SKM-1 treated with dmso at 0.1 percent for 144 hours (cell line): ENCODE results near the gene LYAR.

Source experiments
- DNase-seq: peaks from one replicate; lab custom pipeline; 2025; ENCODE audit not compliant: unreplicated experiment; lab: John Stamatoyannopoulos, UW

LYAR gene

DNA sequence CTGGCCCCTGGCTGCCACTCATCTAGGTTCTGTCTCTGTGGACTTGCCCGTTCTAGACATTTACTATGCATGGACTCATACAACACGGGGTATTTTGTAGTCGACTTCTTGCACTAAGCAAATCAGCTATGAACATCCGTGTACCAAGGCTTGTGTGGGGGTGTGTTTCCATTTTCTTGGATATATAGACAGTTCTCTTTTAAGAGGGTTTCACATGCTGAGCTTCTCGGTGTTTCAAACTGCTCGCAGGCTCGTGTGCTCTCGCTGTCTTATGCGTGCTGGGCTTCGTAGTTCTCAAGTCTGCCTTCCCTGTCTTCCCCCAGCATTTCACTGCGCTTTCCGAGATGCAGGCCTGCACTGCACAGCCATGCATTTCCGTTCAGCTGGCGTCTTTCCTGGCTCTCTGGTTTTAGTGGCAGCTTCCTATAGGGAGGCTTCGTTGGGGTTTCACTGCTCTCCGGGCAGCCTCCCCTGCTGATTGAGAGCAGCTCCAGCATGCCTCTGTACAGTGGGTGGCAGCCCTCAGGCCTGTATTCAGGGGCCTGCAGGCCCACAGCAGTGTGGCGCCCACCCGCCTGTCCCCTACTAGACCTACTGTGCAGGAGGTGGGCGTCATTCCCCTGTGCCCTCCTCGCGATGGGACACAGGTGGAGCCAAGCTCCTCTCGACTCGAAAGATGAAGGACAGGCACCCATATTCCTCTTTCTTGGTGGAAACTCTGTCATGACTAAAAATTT is 27.7 kb upstream of the LYAR start:
- DNase-seq, result no peak

DNA sequence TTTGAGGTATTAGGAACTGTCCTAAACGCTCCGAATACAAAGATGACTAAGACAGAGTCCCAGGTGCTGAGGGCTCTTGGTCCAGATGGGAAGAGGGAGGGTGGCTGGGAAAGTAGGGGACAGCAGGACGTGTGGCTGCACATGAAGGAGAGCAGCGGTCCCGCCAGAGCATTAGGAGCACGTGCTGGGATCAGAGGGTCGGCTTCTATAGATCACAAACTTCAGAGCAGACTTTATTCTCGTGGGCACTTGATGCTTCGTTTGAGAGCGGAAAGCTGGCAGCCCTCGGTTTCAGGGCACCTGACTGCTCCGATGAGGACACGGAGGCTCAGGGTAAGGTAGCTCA is 26.2 kb upstream of the LYAR start:
- no peak for DNase-seq

DNA sequence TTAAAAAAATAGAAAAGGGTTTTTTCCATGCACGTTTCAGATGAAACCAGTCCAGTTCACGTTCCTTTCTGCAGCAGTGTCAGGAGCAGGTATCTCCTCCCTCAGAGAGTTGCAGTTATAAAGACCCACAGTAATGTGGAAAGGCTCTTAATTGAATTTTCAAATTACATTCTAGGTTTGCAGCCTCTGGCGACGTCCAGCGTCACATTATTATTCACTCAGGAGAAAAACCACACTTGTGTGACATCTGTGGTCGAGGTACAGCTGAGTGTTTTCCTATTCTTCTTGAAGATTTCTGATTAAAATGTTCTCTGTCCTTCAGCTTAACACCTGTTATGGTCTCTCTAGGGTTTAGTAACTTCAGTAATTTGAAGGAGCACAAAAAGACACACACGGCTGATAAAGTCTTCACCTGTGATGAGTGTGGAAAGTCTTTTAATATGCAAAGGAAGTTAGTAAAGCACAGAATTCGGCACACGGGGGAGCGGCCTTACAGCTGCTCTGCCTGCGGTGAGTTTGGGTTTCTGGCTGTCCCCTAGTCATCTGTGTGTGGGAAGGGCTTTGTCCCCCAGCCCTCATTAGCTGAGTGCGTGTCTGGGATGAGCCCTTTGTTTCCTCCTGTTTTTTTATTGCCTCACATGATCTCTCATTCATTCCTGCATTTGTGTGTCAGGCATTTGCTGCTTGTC is 25.7 kb upstream of the LYAR start:
- DNase-seq, result no peak

DNA sequence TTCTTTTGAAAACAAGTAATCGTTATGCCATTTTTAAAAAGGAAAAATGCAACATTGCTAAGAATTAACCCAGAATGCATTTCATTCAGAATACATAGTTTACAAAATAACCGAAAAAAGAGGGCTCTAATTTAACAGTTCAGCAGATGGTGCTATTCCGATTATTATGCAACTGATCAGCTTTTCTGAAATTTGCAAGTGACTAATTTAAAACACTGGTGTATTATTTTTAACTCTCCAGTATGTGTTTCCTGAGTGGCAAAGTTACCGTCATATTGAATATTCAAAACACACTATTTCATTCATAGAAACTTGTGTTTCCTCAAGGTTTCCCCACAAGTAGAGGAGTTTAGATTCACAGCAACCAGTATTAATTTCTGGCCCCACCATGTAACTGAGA is 21.2 kb upstream of the LYAR start:
- no peak for DNase-seq

DNA sequence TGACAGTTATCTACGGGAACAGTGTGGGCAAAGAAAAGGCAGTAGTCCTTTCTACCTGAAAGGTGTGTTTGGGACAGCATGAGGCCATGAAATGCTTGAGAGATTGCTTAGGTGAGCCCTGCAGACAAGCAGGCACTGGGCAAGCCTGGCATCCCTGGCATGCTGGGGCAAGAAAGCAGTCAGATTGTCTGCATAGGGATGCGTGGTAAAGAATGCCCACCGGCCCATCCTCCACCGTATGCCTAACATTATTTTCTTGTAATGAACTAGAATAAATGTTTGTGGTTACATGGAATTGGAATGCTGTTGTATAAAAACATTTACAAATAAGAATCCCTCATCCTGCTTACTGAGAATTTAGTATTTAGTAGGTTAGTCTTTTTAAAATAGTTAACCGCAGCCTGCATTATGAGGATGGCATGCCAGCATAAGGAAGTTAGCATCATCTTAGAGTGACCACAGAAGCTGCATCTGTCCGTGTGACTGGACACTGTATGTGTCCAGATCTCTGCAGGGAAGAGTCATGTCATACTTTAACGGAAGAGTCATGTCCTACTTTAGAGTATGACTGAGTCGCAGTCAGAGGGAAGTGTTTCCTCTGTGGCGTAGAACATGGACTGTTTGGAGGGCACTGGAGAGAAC is 19.0 kb upstream of the LYAR start:
- DNase-seq, result no peak

DNA sequence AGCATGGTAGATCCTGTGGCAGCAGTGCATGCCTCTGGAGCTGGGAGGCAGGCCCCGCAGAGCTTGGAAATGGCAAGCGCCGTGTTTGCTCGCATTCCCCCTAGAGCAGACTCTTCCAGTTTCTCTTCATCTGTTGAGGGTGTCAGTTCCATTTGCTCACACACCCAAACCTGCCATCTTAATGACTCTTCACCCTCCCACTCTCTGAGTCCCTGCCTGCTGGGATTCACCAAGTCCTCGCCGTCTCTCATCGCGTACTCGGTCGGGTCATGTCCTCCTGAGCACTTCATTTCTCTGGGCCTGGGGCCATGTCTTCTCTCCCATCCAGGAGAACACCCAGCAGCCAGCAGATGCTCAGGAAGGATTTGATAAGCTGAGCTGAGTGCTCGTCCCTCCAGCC is 17.0 kb upstream of the LYAR start:
- no peak for DNase-seq

DNA sequence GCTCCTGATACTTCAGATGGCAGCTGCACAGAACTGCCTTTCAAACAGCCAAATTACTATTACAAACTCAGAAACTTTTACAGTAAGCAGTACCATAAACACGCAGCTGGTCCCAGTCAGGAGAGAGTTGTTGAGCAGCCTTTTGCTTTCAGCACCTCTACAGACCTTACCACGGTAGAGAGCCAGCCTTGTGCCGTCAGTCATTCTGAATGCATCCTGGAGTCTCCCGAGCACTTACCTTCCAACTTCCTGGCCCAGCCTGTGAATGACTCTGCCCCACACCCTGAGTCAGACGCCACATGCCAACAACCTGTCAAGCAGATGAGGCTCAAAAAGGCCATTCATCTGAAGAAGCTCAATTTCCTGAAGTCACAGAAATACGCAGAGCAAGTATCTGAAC is 12.5 kb upstream of the LYAR start:
- DNase-seq, result no peak

DNA sequence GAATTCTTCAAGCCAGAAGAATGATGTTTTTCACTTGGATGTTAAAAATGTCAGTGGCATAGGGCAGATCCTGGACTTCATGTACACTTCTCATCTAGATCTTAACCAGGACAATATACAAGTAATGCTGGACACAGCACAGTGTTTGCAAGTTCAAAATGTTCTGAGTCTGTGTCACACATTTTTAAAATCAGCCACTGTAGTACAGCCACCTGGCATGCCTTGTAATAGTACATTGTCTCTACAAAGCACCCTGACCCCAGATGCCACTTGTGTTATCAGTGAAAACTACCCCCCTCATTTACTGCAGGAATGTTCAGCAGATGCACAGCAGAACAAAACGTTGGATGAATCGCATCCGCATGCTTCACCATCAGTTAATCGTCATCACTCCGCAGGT is 12.0 kb upstream of the LYAR start:
- DNase-seq, result no peak

DNA sequence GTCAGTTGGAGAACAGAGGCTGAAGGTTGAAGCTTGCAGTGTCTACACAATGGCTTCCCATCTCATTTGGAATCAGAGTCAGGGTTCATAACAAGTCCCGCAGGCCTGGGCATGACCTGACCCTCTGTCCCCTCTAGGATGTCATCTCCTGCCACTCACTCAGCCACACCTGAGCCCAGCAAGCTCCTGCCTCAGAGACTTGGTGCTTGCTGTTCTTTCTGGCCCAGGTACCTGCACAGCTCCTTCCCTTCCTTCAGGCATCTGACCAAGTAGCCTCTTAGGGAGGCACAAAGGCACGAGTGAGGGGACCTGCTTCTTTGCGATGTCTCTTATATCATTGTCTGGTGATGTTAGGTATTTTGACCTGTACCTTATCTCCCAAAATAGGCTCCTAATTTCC is 9.1 kb upstream of the LYAR start:
- no peak for DNase-seq

DNA sequence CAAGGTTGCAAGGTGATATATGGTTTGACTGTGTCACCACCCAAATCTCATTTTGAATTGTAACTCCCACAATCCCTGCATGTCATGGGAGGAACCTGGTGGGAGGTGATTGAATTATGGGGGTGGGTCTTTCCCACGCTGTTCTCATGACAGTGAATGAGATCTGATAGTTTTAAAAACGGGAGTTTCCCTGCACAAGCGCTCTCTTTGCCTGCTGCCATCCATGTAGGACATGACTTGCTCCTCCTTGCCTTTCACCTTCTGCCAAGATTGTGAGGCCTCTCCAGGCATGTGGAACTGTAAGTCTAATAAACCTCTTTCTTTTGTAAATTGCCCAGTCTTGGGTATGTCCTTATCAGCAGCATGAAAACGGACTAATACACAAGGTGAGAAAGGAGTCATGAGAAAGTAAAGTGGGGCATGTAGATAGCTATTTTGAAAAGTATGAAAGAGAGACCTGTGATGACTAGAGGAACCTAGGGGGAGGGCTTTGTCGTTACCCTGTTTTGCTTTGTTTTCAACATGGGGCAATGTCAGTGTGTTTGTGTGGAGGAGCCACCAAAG is 6.4 kb upstream of the LYAR start:
- DNase-seq, result no peak

DNA sequence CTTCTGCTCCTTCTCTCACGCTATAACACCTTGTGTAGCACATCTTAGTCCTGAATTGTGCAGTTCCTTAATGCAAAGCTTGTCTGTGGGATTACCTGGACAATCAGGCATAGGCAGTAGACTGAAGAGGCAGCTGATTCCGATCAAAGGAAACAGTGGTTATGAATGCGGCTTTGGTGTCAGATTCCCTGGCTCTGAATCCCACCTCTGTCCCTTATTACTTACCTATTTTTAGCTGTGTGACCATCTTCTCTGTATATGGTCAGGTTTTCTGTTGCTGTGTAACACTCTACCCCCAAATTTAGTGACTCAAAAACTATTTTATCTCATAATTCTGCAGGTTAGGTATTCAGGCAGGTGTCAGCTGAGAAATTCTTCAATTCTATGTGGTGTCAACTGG is 3.3 kb upstream of the LYAR start:
- DNase-seq, result no peak

DNA sequence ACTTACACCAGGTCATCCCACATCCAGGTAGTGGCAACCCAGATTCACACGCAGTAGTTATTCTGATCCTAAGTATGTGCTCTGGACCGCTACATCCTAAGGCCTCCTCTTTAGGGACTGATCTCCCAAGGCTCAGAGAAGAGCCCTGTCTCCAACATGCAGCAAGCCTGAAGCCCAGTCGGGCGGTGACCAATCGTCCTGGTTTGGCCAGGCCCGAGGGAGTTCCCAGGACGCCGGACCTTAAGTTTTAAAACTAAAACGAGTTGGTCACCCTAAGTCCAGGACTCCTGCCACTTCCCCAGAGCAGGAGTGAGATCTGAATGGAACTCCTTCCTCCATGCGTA is 385 bp downstream of the LYAR start:
- no peak for DNase-seq

DNA sequence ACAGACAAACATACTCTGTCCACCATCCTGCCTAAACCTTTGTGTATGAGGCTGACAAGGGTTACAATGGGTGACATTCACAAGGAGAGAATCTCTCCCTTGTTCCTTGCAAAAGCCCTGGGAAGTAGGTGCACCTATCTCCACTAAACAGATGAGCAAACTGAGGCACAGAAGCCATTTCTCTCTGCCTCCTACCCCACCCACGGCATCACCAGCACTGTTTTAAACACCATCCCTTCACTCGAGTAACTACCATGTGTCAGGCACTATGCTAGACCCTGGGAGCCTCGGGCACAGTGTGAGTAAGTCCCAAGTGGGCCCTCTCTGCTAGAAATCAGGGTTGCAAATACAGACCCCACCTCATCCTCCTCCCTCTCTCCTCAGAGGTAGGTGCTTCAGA is 899 bp downstream of the LYAR start:
- DNase-seq, result no peak

DNA sequence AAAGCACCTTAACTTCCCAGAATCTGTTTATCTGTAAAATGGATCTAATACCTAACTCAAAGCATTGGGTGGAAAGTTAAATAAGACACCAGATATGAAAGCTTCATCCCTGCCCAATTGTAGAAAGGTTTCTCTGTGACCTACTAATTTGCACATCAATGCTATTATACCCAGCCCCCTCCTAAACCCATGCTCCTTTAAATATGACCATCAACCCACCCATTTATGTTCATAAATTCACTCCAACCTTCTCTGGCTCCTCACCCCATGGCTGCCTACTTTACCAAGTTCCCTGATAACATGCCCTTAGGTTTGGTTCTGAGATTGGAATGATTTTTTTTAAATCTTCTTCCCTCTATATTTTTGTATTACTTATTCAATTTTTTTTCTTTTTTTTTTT is 1.9 kb downstream of the LYAR start:
- DNase-seq, result no peak

DNA sequence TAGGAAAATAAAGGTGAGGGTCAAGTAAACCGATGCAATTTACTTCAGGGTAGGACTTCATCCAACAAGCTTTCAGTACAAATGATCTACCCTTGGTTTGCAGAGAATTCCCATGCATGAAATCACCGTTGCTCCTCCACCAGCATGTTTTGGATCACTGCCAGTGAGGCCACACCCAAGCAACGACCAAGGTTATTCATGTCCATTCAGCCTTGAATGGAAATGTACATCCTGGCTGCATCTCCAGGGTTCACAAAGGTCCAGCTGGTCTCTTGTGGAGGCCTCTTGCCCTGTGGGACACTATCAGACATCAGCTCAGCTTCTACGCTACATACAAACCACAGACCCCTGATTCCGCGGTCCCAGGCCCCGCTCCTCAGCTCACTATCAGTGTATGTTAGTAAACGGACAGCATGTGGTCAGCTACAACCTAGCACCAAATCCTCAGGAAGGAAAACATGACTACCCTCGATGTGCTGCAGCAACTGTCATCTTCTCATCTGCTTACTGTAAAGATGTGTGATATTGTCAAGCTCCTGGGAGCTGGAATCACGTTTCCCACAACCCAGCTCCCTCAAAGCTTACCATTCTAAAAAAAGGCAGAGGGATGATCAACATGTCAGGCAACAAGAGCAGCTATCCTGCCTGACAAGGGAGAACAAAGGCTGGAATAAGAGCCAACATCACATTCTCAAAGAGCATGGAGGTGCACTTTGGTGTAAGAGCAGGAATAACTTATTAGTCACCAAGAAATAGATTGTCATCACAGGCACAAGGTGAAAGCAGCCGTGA is 4.9 kb downstream of the LYAR start:
- no peak for DNase-seq

DNA sequence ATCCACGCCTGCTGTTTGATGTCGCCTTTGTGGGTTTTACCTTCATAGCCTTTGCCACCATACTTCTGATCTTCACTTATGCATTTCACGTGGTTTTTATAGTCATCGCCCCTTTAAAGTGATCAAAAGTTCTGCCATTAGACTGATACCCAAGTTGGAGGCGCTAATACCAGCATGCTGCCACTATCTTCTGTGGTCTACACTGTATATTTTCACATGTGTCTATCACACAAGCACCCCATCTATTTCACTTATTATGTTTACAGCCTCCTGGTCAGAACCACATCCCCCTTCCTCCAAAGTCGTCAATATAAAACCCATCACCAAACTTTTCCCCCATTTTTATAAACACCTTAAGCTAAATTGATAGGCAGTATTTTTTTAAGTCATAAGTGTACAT is 8.2 kb downstream of the LYAR start:
- DNase-seq, result no peak

DNA sequence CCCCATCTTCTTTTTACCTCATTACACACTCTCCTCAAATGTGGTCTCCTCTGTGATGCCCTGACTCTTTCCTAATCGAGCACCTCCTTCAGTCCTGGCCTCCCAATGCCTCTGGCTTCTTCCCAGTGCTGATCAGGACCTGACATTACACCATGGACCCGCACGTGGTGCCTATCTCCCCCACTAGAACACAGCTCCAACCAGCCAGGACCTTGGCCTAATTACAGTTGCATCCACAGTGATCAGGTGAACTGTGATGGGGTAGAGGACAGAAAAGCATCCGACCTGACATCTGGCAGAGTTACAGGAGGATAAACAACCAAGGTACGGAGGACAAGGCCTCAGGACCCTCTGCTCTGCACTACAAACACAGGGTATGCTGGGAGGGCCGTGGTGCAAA is 12.4 kb downstream of the LYAR start:
- no peak for DNase-seq

DNA sequence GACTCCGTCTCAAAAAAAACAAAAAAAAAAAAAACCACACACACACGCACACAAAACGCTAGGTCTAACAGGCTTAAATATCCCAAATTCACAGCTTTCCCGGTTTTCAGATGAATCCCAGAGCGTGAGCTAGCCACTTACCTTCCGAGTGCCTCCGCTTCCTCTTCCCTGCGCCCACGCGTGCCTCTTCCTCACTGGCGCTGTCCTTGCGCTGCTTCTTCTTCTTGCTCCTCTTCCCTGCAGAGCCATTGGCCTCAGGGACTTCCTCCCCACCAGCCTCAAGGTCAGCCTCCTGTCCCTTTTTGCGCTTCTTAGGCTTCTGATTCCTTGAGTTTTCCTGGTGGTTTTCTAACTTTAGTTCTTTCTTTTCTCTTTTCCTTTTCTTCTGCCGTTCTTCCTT is 15.7 kb downstream of the LYAR start:
- no peak for DNase-seq

DNA sequence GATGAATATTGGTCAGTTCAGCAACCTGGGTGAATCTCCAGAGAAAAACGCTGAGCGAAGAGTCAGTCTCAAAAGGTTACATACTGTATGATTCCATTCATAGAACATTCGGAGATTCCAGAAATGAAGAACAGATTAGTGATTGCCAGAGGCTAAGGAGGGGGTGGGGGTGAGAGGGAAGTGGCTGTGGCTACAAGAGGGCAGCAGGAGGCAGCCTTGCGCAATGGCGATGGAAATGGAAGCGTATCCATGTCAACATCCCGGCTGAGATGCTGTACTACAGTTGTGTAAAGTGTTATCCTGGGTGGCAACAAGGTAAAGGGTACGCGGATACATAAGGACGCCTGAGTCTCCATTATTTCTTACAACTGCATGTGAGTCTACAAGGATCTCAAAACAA is 18.0 kb downstream of the LYAR start:
- no peak for DNase-seq

DNA sequence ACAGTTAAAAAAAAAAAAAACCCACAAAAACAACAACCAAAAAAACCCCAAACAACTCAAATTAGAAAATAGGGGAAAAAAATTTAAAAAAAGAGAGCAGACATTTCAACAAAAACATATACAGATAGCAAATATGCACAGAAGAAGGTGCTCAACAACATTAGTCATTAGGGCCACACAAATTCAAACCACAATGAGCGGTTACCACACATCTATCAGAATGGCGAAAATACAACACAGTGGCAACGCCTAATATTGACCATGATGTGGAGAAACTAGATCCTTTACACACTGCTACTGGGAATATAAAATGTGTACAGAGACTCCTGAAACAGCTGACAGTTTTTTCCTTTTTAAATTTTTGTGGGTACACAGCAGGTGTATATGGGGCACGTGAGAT is 19.4 kb downstream of the LYAR start:
- DNase-seq, result no peak

DNA sequence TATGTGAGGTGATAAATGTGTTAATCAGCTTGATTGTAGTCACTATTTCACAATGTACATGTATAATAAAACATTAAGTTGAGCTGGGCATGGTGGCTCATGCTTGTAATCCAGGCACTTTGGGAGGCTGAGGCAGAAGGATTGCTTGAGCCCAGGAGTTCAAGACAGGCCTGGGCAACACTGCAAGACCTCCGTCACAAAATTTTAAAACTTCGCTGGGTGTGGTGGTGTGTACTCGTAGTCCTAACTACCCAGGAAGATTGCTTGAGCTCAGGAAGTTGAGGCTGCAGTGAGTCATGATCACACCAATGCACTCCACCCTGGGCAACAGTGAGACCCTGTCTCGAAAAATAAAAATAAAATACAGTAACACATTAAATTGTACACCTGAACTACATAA is 20.1 kb downstream of the LYAR start:
- DNase-seq, result no peak

DNA sequence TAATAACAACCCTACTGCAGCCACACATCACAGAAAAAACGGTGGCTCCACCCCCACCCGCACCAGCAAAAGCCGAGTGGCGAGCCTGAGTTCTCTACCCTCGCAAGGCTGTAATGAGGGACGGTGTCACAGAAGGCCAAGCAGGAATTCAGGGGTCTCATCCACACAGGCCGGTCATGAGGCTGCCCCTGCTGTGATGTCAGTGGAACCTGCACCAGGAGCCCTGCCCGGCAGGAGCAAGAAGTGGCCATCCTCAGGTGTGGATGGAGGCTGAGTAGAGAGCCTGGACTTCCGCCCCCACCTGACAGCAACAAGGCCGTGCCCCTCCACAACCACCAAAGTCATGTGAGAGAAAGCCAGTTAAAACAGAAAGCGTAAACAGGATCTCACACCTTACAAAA is 20.6 kb downstream of the LYAR start:
- DNase-seq, result no peak
